DLD1 (cell line): ENCODE data around the gene NOCT.
"Not testable (repeated sequence)": the region's sequence is repeated elsewhere in the genome, so short reads cannot be mapped to it uniquely, and the experiment has no call there.

Source experiments
- in situ Hi-C: cut with HindIII; loops from 2 replicates; pipeline ENCODE4 v1.10.0; 2017; ENCODE audit warnings: low sequenced_read_pairs

Gene NOCT

DNA sequence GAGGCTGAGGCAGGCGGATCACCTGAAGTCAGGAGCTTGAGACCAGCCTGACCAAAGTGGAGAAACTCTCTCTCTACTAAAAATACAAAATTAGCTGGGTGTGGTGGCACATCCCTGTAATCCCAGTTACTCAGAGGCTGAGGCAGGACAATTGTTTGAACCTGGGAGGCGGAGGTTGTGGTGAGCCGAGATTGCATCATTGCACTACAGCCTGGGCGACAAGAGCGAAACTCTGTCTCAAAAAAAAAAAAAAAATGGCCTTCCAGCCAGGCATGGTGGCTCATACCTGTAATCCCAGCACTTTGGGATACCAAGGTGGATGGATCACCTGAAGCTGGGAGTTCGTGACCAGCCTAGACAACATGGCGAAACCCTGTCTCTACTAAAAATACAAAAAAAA lies 7.3 kb upstream of the NOCT start:
- in situ Hi-C loops, result not testable (repeated sequence)

DNA sequence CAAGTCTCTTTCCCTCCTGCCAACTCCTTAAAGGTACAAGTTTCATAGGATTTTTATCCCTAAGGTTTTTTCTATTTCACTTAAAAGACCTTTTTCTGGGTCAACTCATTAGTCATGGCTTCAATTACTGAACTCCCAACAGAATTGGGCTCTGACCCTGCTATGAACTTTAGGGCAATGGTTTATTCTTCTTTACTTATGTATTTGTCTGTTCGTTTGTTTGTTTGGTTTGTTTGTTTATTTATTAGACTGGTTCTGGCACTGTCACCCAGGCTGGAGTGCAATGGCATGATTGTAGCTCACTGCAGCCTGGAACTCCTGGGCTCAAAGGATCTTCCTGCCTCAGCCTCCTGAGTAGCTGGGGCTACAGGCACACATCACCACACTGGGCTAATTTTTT lies 5.9 kb upstream of the NOCT start:
- in situ Hi-C loops, result no loop called here

DNA sequence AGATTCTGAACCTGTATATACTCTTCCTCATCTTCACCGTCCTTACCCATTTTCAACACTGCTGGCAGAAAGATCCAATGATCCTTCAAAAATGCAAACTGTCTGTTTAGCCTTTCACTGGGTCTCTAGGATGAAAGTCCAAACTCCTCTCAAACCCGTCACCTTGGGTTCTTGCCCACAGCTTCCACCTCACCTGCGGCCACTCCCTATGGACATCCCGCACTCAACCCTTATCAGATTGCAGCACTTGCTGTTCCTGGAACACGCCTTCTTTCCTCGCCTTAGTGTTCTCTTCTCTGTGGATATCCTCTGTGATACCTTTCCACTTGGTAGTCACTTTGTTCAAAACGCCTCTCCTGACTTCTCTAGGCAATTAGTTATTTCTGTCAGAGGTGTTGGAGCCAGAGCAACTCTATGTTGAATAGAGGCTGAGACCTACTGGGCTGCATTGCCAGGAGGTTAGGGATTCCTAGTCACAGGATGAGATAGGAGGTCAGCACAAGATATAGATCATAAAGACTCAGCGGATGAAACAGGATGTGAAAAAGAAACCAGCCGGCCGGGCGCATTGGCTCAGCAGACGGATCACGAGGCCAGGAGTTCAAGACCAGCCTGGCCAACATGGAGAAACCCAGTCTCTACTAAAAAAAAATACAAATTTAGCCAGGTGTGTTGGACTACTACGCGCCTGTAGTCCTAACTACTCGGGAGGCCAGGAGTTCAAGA lies 4.2 kb upstream of the NOCT start:
- in situ Hi-C loops, result no loop called here

GRCh38 chr4:139014371-139015268 lies 961 bp upstream of the NOCT start:
- in situ Hi-C loops, result no loop called here

DNA sequence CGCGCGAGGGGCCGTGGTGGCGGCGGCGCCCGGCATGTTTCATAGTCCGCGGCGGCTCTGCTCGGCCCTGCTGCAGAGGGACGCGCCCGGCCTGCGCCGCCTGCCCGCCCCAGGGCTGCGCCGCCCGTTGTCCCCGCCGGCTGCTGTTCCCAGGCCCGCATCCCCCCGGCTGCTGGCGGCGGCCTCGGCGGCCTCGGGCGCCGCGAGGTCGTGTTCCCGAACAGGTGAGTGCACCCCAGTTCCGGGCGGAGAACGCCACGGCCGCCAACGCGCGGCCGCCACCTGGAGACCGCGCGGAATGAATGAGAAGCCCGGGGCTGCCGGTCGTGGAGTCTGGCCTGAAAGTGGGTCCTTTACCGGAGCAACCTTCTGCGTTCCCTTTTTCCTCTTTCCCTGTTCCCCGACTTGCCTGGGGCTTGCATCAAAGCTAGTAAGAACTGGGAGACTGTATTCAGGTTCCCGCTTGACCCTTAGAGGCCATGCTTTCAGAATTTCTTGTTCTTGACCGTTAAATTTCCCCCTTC lies 429 bp downstream of the NOCT start:
- in situ Hi-C loops, result no loop called here

- in situ Hi-C loops, result no loop called here
Observed at GRCh38 chr4:139017861-139018260, 2.3 kb downstream of the NOCT start.

DNA sequence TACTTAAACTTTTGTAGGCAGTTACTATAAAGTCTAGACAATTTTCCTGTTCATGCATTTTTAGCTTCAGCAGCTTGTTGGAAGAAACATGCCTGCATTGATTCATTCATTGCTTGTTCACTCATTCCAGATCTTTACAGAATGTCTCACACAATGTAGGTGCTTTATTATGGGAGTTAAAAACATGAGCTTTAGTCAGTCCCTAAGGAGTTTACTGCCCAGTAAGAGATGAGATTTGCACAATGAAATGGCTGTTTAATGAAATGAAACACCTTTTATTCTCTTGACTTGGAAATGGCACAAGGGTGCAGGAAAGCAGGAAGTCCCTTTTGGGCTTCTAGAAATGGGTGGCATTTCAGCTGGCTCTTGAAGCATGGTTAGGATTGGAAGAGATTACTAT lies 2.9 kb downstream of the NOCT start:
- in situ Hi-C loops, result no loop called here

GRCh38 chr4:139018971-139019758 lies 3.6 kb downstream of the NOCT start:
- in situ Hi-C loops, result no loop called here

DNA sequence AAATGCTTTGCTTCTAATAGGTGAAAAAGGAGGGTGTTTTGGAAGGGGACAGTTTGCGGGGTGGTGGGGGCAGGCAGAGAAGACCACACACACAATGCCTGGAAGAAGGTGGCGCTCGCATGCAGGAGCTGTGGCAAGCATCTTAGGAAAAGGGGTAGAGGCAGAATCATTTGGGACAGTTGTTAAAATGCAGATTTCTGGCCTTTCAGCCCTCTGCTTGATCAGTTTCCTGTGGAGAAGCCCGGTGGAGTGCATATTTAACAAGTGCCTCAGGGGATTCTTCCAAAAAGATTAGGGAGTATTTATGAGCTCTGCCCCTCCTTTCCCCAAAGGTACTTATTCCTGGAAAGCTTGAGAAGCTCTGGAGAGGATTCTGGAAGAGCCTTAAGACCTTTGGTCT lies 4.8 kb downstream of the NOCT start:
- in situ Hi-C loops, result no loop called here

DNA sequence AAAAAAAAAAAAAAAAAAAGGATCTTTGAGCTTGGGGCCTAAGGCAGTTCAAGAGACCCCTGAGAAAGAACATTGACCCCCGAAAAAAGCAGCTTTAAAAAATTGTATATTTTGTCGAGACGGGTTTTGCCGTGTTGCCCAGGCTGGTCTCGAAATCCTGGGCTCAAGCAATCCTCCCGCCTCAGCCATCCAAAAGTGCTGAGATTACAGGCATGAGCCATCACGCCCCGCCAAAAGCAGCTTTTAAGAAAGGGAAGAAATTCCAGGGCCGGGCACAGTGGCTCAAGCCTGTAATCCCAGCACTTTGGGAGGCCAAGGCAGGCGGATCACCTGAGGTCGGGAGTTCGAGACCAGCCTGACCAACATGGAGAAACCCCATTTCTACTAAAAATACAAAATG lies 5.5 kb downstream of the NOCT start:
- in situ Hi-C loops, result not testable (repeated sequence)

DNA sequence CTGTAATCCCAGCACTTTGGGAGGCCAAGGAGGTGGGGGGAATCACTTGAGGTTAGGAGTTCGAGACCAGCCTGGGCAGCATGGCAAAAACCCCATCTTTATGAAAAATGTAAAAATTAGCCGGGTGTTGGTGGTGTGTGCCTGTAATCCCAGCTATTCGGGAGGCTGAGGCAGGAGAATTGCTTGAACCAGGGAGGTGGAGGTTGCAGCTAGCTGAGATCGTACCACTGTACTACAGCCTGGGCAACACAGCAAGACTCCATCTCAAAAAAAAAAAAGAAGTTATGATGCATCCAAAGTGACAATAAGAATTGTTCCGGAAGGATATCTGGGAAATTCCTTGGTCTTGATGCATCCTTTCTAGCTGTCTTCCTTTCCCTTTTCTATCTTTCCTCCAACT lies 7.3 kb downstream of the NOCT start:
- in situ Hi-C loops, result no loop called here

DNA sequence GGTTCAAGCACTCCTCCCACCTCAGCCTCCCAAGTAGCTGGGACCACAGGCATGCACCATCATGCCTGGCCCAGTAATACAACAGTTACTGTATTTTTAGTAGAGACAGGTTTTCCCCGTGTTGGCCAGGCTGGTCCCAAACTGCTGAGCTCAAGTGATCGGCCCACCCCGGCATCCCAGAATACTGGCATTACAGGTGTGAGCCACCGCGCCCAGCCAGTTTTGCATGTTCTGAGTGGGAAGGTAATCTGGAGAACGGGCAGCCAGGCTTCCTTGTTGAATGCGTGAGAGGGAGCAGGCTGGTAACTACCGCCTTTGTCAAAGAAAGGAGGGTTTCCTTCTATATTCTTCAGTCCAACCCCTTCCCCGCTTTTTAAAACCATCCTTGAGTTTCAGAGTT lies 9.1 kb downstream of the NOCT start:
- in situ Hi-C loops, result no loop called here

GRCh38 chr4:139025841-139026240 lies 10.3 kb downstream of the NOCT start:
- in situ Hi-C loops, result no loop called here

GRCh38 chr4:139027776-139028175 lies 12.2 kb downstream of the NOCT start:
- in situ Hi-C loops, result no loop called here

DNA sequence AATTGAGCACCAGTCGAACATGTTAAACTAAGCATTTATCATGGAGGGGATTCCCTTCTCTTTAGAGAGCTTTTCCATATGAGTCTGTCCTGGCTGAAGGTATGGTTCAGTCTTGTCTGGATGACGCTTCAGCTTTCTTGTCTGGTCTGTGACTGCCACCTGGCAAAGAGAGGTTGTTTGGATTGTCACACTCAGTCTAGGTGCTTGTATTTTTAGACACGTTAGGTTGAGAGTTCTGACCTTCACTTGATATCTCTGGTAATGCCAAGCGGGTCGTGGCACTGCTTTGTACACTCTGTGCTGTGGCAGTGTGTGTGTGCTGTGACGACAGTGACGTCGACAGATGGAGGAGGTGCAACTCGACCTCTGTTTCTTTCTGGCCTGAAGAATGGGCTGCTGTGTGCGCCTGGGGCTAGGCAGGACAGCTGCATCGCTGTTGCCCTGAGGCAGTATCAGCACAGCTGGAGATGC lies 12.6 kb downstream of the NOCT start:
- in situ Hi-C loops, result no loop called here

- in situ Hi-C loops, result loop anchor here (10.0 kb wide), 1 partner anchor 275 kb away; the partner anchor contains the start of genes NAA15 and NDUFC1
Observed at GRCh38 chr4:139029866-139030363, 14.3 kb downstream of the NOCT start.

GRCh38 chr4:139030614-139031235 lies 15.1 kb downstream of the NOCT start:
- in situ Hi-C loops, result loop anchor here (10.0 kb wide), 1 partner anchor 274 kb away; the partner anchor contains the start of genes NAA15 and NDUFC1

DNA sequence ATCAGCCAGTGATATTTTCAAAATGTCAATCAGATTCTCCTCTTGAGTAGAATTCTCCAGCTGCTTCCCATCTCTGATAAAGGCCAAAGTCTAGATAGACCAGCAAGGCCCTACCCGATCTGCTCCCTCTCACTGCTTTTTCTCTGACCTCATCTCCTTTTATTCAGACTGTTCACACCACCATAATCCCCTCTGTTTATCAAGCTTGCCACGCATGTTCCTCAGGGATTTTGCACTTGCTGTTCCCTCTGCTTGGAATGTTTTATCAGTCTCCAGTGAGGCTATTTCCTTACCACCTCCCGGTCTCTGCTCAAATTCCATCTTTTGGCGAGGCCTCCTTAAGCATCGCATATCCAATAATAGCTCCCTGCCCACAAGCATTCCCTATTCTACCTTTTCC lies 20.1 kb downstream of the NOCT start:
- in situ Hi-C loops, result loop anchor here (10.0 kb wide), 1 partner anchor 269 kb away; the partner anchor contains the start of genes NAA15 and NDUFC1

DNA sequence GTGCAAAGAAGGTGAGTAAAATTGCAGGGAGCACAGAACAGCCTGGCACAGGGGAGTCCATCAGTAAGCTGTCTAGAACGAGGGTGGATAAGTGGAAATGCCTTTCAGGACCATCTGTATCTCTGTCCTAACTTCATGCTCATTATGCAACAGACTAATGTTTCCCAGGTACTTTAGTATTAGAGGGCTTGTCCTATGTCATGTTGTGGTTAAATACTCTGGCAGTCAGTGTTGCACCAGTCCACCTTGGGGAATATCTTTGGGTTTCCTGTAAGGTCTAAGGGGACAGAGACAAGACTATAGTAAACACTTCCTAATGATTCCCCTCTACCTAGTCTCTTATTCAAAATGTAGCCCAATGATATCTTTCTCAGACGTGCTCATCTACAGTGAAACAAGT lies 21.3 kb downstream of the NOCT start:
- in situ Hi-C loops, result loop anchor here (10.0 kb wide), 1 partner anchor 268 kb away; the partner anchor contains the start of genes NAA15 and NDUFC1

DNA sequence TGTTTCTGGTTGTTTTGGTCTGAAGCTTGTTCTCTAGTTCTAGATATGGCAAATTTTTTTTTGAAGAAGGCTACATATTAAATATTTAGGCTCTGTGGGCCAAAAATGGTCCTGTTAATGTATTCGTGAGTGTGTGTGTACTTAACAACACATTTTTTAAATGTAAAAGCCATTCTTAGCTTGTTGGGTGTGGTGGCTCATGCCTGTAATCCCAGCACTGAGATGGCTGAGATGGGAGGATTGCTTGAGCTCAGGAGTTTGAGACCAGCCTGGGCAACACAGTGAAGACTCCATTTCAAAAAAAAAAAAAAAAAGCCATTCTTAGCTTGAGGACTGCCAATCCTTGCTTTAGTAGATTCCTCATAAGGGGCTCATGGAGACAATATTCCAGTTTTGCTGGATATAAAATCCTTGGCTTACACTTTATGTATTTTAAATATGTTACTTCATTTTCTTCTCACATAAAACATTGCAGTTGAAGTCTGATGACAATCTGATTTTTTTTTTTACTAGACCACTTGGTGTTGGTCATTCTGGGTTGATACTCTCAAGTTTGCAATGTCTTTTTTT lies 23.4 kb downstream of the NOCT start:
- in situ Hi-C loops, result loop anchor here (10.0 kb wide), 1 partner anchor 266 kb away; the partner anchor contains the start of genes NAA15 and NDUFC1
